MM.1S (cell line): ENCODE measurements around the gene CYP17A1.

Experiments
- DNase-seq: peaks from one replicate; pipeline ENCODE4 v3.0.0-alpha.2; 2015
- H2AFZ ChIP-seq: fragments of 300-600 bp; sonication (generic); 2 replicates; pipeline ENCODE4 v1.6.0; 2016; ENCODE audit warnings: antibody characterized with exemption, low read length
- H3F3A ChIP-seq: fragments of 300-600 bp; sonication (generic); 2 replicates; pipeline ENCODE4 v1.6.1; 2016; ENCODE audit warnings: mild to moderate bottlenecking, antibody characterized with exemption, low read length, moderate library complexity, mixed read lengths; ENCODE audit not compliant: insufficient read depth
- H3K27ac ChIP-seq: fragments of 300-600 bp; sonication (generic); 2 replicates; pipeline ENCODE4 v1.5.1; 2016; ENCODE audit warnings: mild to moderate bottlenecking, low read length
- H3K27me3 ChIP-seq: fragments of 300-600 bp; sonication (generic); replicated peaks from 2 replicates; pipeline ENCODE4 v1.6.0; 2016; ENCODE audit warnings: low read length; ENCODE audit not compliant: insufficient read depth
- H3K36me3 ChIP-seq: fragments of 300-600 bp; sonication (generic); replicated peaks from 2 replicates; pipeline ENCODE4 v1.6.1; 2016; ENCODE audit warnings: mild to moderate bottlenecking, low read length, mixed read lengths; ENCODE audit not compliant: insufficient read depth
- H3K4me1 ChIP-seq: fragments of 300-600 bp; sonication (generic); 2 replicates; pipeline ENCODE4 v1.6.1; 2016; ENCODE audit warnings: low read length, mixed read lengths
- H3K4me2 ChIP-seq: fragments of 300-600 bp; sonication (generic); 2 replicates; pipeline ENCODE4 v1.6.0; 2016; ENCODE audit warnings: low read depth, low read length
- H3K4me3 ChIP-seq: fragments of 300-600 bp; sonication (generic); 2 replicates; pipeline ENCODE4 v1.5.1; 2016; ENCODE audit warnings: low read length, mixed read lengths
- H3K79me2 ChIP-seq: fragments of 300-600 bp; sonication (generic); 2 replicates; pipeline ENCODE4 v1.6.1; 2016; ENCODE audit warnings: mixed run types, low read length, mixed read lengths
- H3K9ac ChIP-seq: fragments of 300-600 bp; sonication (generic); 2 replicates; pipeline ENCODE4 v1.6.1; 2016; ENCODE audit warnings: low read length, mixed read lengths
- H3K9me2 ChIP-seq: fragments of 300-600 bp; sonication (generic); replicated peaks from 2 replicates; pipeline ENCODE4 v1.6.1; 2016; ENCODE audit warnings: mild to moderate bottlenecking, low read length, mixed read lengths; ENCODE audit not compliant: insufficient read depth
- H3K9me3 ChIP-seq: fragments of 300-600 bp; sonication (generic); replicated peaks from 2 replicates; pipeline ENCODE4 v1.6.1; 2016; ENCODE audit warnings: mild to moderate bottlenecking, low read length, mixed read lengths; ENCODE audit not compliant: insufficient read depth
- H4K20me1 ChIP-seq: fragments of 300-600 bp; sonication (generic); 2 replicates; pipeline ENCODE4 v1.6.1; 2016; ENCODE audit warnings: mild to moderate bottlenecking, low read length, moderate library complexity, mixed read lengths; ENCODE audit not compliant: insufficient read depth
- EZH2 ChIP-seq: fragments of 300-600 bp; sonication (generic); optimal IDR thresholded peaks from 2 replicates; pipeline ENCODE3; 2017; ENCODE audit warnings: low read depth, mild to moderate bottlenecking, antibody characterized with exemption, low read length, mixed read lengths
- EZH2phosphoT487 ChIP-seq: fragments of 300-600 bp; sonication (generic); IDR thresholded peaks from 2 replicates; pipeline ENCODE4 v1.6.1; 2018; ENCODE audit warnings: antibody characterized with exemption, low read length
- TF ChIP-seq, protein P1 (sequence below): fragments of 300-600 bp; sonication (generic); IDR thresholded peaks from 2 replicates; pipeline ENCODE4 v1.5.1; 2016; ENCODE audit warnings: antibody characterized with exemption, low read length, mixed read lengths

The CYP17A1 gene

DNA sequence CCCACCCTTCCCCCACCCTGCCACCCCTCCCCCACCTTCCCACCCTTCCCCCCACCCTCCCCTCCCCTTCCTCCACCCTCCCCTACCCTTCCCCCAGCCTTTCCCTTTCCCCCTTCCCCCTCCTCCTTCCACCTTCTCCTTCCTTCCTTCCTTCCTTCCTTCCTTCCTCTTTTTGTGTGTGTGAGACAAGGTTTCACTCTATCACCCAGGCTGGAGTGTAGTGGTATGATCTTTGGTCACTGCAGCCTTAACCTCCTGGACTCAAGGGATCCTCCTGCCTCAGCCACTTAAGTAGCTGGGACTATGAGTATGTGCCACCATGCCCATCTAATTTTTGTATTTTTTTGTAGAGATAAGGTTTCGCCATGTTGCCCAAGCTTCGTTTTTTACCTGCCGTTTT lies 35.2 kb downstream of the CYP17A1 start:
- H3K9ac ChIP-seq: no peak overlapping the region
- H3K36me3 ChIP-seq: no peaks in the 10 kb centered on the region
- H3K4me1 ChIP-seq: peaks cover 29% of the 10 kb centered on the region
- no peak overlapping the region for H3K4me2 ChIP-seq
- H3K79me2 ChIP-seq: peaks cover 90% of the 10 kb centered on the region
- no peak overlapping the region for H2AFZ ChIP-seq
- H3K4me3 ChIP-seq: no peak overlapping the region
- no peaks in the 10 kb centered on the region for H4K20me1 ChIP-seq
- DNase-seq: no peak
- H3K9me3 ChIP-seq: no peaks in the 10 kb centered on the region
- TF ChIP-seq EZH2phosphoT487 (no peak), EZH2 (no peak)
- TF ChIP-seq, protein P1, sequence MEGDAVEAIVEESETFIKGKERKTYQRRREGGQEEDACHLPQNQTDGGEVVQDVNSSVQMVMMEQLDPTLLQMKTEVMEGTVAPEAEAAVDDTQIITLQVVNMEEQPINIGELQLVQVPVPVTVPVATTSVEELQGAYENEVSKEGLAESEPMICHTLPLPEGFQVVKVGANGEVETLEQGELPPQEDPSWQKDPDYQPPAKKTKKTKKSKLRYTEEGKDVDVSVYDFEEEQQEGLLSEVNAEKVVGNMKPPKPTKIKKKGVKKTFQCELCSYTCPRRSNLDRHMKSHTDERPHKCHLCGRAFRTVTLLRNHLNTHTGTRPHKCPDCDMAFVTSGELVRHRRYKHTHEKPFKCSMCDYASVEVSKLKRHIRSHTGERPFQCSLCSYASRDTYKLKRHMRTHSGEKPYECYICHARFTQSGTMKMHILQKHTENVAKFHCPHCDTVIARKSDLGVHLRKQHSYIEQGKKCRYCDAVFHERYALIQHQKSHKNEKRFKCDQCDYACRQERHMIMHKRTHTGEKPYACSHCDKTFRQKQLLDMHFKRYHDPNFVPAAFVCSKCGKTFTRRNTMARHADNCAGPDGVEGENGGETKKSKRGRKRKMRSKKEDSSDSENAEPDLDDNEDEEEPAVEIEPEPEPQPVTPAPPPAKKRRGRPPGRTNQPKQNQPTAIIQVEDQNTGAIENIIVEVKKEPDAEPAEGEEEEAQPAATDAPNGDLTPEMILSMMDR: no peak
- H3K9me2 ChIP-seq: no peaks in the 10 kb centered on the region
- no peak overlapping the region for H3K27ac ChIP-seq
- H3F3A ChIP-seq: peaks cover 4% of the 10 kb centered on the region
- no peaks in the 10 kb centered on the region for H3K27me3 ChIP-seq

DNA sequence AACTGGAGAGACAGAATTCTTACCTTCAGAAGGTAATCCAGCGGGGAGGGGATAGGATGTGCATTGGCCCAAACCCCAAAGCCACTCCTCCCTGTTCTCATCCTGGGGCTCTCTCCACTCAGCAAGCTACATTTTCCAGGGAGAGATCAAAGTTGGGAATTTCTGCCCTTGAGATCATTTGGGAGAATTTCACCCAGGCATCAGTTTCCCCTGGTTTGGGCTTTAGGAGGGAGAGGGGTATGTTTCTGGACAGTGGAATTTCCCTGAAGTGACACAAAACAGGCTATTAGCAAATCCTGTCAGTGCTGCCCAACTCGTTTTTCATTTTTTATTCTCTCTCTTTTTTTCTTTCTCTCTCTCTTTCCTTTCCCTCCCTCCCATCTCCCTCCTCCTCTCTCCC lies 35.7 kb downstream of the CYP17A1 start:
- no peaks in the 10 kb centered on the region for H3K27me3 ChIP-seq
- no peaks in the 10 kb centered on the region for H3K9me2 ChIP-seq
- no peak overlapping the region for H3K4me2 ChIP-seq
- TF ChIP-seq, protein P1: no peak
- TF ChIP-seq EZH2phosphoT487 (no peak), EZH2 (no peak)
- peaks cover 31% of the 10 kb centered on the region for H3K4me1 ChIP-seq
- H3F3A ChIP-seq: peaks cover 9% of the 10 kb centered on the region
- no peak overlapping the region for H3K4me3 ChIP-seq
- no peak overlapping the region for H3K9ac ChIP-seq
- no peak overlapping the region for H2AFZ ChIP-seq
- peak overlapping the region; percentile 14; the same call in 1 of the 2 replicates for H3K27ac ChIP-seq
- no peaks in the 10 kb centered on the region for H4K20me1 ChIP-seq
- no peaks in the 10 kb centered on the region for H3K9me3 ChIP-seq
- no peaks in the 10 kb centered on the region for H3K36me3 ChIP-seq
- peaks cover 85% of the 10 kb centered on the region for H3K79me2 ChIP-seq
- no peak for DNase-seq

DNA sequence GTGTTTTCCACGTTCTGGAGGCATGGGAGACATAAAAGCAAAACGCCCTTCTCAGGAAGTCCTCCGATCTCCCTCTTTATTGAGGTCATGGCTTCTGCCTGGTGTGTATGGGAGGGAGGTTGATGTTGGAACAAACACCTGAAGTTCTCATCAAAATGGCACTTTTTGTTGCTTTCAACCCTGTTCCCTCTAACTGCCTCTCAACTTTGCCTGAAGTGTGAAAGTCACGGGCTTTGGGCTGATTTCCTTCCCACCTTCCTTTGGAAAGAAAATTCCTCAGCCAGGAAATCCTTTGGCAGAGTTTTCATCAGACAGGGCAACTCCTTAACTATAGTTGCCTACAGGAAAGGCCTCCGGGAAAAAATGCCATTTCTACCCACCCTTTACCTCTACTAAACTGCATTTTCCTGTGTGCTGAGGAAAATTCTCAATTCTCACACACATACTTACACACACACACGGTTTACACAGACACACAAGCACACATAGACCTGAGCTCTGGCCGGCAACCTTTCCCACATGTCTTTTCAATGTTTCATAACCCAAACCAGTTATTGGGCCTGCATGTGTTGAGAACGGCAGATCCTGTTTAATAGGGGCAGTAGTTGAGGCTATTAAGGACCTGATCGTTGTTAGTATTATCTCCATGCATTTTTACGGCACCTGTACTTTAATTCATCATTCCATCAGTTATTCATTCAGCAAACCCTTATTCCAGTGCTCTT lies 36.4 kb downstream of the CYP17A1 start:
- H3K4me1 ChIP-seq: peaks cover 33% of the 10 kb centered on the region
- H2AFZ ChIP-seq: no peak overlapping the region
- H3K79me2 ChIP-seq: peaks cover 80% of the 10 kb centered on the region
- H3K36me3 ChIP-seq: no peaks in the 10 kb centered on the region
- H3K9me3 ChIP-seq: no peaks in the 10 kb centered on the region
- DNase-seq: no peak
- no peak overlapping the region for H3K9ac ChIP-seq
- H3K27me3 ChIP-seq: no peaks in the 10 kb centered on the region
- H3F3A ChIP-seq: peaks cover 16% of the 10 kb centered on the region
- no peak overlapping the region; the same call in 1 of the 2 replicates for H3K27ac ChIP-seq
- H3K4me2 ChIP-seq: no peak overlapping the region
- H3K4me3 ChIP-seq: no peak overlapping the region
- H3K9me2 ChIP-seq: no peaks in the 10 kb centered on the region
- no peaks in the 10 kb centered on the region for H4K20me1 ChIP-seq
- no peak for TF ChIP-seq EZH2phosphoT487
- TF ChIP-seq, protein P1: no peak
- TF ChIP-seq EZH2: no peak
